Mammary epithelial cell (primary cell): ENCODE results near the gene KLK13.

ENCODE experiments used
- CTCF ChIP-seq, 2 donors: IDR thresholded peaks in 1 of 2; conservative IDR thresholded peaks in 1 of 2; 2 replicates each; pipeline ENCODE4 v1.5.1; 2011 to 2012; ENCODE audit warnings: inconsistent platforms in 2 of 2, low read length in 2 of 2, mild to moderate bottlenecking in 2 of 2, control low read depth in 1 of 2, low read depth in 1 of 2; ENCODE audit not compliant: insufficient read depth in 1 of 2; ENCODE audit errors: extremely low read depth in 1 of 2
- EZH2 ChIP-seq: IDR thresholded peaks from 2 replicates; pipeline ENCODE4 v1.6.1; 2012; ENCODE audit warnings: low read length, inconsistent platforms, borderline replicate concordance

- no peak for TF ChIP-seq CTCF (conservative IDR thresholded peaks at IDR 0.05 in 1 of 2, IDR thresholded peaks at IDR 0.05 in 1 of 2; ENCODE audit: extremely low read depth in 1 of 2, insufficient read depth in 1 of 2, low read depth in 1 of 2, low read length in 2 of 2)
- TF ChIP-seq EZH2 = no peak
Measured at GRCh38 chr19:51006406-51006805, 58.5 kb downstream of the KLK13 start.
